Stimulated activated CD4-positive, alpha-beta T cell treated with anti-CD3 and anti-CD28 coated beads, Interleukin-1b, Interleukin-23, amount 100 ng/mL, for 24 hours (primary cell): ENCODE results near the gene HOXD9.

Experiments
- DNase-seq, 4 experiments: peaks; one replicate each; pipeline ENCODE4 v3.0.0-alpha.2; 2020; ENCODE audit warnings: low read depth in 4 of 4, low spot score in 1 of 4

The HOXD9 gene

DNA sequence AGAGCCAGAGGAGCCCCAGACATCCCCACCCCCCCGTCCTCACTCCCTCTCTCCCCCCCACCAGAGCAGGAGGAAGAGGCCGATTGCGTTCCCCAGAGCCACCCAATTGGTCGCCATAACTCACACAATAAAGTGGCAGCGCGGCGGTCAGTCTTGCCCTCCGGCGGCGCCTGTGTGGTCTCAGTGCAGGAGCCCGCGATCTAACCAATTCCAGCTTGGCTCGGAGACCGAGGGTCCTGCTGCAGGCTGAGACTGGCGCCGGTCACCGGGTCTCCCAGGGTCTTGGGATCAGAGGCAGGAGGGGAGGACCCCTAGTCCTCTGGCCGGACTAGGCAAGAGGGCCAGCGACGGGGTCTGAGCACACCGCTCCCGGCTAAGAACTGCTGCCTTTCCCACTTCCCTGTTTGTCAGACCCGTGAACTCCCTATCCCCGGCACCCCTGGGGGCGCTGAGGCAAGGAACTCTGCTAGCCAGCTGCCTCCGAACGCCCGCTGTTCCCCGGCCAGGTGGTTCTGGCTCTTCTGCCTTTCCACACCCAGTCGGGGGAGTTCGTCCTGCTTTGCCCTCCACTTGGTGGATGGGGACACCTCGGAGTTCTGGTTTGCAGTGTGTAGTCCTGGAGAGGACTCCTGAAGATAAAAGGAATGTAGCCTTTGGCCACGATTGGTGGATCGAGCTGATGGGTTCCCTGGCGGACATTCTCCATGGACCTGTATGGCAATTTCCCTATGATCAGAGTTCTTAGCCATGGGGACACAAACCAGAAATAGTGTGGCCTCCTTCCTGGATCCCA lies 24.0 kb upstream of the HOXD9 start:
- DNase-seq, result no peak

DNA sequence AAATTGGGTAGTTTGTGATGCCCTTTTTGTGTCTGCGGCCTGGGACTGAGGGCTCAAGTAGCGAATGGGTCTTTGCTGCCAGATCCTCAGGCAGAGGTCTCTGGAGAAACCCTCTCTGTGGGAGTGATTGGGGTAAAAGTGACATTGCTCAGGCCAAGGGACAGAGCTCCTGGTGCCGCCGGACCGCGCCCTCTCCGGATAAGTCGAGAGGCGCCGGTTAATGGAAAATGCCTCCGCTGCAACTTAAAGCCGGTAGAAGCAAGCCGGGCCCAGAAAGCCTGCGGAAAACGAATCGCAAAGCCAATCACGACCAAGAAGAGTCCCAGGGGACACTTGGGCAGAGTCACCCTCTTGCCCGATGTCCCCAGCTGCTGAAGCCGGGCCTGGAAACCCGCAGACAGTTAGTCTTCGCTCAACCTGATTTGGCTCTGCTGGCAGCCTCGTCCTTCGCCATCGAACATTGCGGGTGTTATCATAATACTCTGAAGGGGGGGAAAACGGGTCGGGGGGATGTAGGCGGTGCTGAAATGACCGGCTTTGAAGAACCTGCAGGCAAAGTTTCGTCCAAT lies 23.3 kb upstream of the HOXD9 start:
- no peak for DNase-seq

DNA sequence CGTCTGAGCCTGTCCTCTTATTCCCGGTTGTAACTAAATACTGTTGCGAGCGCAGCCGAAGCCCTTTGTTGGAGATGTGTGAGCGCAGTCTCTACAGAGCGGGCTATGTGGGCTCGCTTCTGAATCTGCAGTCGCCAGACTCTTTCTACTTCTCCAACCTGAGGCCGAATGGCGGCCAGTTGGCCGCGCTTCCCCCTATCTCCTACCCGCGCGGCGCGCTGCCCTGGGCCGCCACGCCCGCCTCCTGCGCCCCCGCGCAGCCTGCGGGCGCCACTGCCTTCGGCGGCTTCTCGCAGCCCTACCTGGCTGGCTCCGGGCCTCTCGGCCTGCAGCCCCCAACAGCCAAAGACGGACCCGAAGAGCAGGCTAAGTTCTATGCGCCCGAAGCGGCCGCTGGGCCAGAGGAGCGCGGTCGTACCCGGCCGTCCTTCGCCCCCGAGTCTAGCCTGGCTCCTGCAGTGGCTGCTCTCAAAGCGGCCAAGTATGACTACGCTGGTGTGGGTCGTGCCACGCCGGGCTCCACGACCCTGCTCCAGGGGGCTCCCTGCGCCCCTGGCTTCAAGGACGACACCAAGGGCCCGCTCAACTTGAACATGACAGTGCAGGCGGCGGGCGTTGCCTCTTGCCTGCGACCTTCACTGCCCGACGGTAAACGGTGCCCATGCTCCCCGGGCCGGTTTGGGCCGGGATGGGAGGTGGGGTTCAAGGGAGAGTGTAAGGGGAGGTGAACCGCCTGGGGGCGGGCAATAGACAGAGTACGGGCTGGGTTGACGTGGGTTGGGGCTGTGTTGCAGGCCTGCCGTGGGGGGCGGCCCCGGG lies 22.6 kb upstream of the HOXD9 start, which contains the start of gene HOXD12:
Gene HOXD12 (plus strand): TSS at position 68 of the 819 bp plus-strand sequence. CDS start 7 bp downstream, at position 75.
- DNase-seq, result no peak

DNA sequence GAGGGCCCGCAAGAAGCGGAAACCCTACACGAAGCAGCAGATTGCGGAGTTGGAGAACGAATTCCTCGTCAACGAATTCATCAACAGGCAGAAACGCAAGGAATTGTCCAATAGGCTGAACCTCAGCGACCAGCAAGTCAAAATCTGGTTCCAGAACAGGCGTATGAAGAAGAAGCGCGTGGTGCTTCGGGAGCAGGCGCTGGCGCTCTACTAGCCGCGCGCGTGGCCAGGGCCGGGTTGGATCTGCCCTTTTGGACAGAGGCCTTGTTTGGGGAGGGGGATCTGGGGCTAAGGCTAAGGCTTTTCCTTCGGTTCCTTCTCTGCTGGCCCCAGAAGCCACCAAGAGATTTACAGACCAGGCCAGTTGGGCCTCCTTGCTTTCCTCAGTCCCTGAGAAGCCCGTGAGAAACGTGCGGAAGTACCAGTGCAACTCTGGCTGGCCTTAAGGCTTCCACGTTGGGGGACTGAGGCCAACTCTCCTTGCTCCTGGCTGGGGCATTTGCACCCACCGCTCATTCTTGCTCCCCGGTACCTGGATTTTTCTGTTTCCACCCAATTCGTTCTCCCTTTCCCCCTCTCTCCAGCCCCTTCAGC lies 21.9 kb upstream of the HOXD9 start:
- no peak for DNase-seq

DNA sequence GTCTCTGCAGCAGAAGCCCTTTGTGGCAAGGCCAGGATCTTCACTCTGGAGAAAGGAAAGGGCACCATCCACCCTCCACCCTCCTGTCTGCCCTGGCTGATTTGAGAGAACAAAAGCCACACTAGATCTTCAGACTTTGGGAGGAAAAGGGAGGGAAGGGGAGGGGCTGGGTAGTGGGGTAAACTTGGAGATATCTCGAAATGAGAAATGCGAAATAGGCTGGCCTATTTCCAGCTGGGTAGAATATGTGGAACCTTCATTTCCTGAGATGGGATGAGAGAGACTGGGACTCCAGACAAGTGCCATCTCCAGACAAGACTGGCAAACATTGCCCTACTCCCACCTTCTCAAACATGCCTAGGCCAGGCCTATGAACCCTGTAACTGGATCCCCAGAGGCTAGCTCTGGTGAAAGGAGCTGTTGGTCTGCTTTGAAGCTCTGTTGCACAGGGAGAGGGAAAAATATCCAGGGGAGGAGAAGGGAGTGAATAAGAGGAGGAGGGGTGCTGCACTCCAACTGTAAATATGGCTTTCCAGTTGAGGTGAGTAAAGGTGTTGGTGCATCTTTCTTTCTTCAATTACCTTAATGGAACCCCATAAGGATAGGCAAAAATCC lies 21.2 kb upstream of the HOXD9 start:
- DNase-seq, result no peak

DNA sequence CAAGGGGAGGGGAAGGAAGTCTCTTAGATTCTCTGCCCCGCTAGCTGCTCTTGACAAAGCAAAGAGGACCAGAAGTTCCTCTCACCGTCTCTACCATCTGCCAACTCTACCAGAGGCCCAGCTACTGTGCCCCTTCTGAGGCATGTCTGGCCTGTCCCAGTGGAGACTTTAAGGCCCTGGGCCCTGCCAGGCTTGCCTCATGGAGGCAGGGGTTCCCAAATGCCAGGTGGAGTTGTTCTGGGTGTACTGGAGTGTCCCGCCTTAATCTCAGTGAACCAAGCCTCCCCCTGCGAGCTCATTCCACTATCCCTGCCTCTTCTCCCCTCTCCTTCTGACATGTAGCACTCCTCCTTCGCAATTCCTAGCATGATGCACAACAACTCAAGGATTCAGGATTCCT lies 20.7 kb upstream of the HOXD9 start:
- DNase-seq, result no peak

DNA sequence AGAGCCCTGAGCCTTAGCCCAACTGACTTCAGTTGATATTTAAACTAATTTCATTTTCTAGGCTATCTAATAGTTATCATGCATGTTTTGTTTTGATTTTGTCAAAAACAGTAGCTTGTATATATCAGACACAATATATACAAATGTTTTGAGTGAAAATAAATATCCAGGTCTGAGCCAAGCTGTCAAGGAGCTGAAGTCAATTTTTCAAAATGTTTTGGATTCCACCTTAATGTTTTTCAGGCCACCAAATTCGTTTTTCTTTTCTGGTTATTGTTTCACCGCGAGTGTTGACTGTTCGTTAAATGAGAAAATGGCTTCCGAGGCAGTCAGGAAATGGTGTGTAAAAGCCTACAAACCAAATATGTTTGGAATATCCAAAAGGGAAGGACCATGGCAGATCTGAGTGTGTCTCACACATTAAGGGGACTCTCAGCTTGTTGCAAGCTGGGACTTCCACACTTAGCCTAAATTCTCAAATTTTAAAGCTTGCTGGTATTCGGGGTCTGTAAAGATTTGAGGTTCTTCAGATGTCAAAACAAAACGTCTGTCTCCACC lies 20.1 kb upstream of the HOXD9 start:
- DNase-seq, result no peak

DNA sequence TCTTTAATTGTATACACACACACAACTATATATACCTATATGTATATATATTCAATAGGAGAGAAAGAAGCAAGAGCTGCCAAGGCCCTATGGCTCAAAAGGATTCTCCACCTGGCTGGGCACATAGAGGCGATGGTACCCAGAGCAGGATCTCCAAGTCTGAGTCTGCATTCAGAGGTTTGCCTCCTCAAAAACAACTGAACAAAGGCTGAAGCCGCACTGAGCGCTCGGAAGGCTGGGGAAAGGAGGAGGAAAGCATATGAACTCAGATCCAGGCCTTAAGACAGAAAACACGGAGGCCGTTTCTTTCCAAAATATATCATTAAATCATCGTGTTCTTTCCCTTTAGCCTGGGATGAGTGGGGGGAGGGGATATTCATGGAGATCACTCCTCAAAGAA lies 19.3 kb upstream of the HOXD9 start:
- no peak for DNase-seq

DNA sequence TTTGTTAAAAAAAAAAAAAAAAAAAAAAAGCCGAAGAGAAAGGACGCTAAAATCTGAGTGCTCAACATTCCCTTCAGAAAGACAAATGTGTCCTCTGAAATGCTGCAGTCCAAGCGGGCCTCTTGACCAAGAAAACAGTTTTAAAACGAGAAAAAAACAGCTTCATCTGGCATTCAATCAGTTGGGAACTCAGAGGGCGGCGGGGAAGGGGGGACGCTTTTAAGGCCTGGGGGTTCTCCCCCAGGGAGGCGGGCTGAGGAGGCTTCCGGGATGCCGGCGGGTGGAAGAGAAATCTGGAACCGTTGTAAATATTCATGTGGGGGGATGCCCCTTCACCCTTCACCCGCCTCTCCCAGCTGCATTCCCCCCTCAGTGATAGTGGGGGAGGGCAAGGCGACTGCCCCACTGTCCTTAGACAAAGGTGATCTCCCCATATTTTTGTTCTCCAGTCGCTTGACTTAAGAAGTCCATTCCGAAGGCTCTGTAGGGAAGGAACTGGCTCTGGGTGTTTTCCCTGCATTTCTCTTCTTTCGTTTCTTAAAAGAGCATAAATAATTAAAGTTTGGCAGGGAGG lies 18.7 kb upstream of the HOXD9 start:
- DNase-seq, result no peak

DNA sequence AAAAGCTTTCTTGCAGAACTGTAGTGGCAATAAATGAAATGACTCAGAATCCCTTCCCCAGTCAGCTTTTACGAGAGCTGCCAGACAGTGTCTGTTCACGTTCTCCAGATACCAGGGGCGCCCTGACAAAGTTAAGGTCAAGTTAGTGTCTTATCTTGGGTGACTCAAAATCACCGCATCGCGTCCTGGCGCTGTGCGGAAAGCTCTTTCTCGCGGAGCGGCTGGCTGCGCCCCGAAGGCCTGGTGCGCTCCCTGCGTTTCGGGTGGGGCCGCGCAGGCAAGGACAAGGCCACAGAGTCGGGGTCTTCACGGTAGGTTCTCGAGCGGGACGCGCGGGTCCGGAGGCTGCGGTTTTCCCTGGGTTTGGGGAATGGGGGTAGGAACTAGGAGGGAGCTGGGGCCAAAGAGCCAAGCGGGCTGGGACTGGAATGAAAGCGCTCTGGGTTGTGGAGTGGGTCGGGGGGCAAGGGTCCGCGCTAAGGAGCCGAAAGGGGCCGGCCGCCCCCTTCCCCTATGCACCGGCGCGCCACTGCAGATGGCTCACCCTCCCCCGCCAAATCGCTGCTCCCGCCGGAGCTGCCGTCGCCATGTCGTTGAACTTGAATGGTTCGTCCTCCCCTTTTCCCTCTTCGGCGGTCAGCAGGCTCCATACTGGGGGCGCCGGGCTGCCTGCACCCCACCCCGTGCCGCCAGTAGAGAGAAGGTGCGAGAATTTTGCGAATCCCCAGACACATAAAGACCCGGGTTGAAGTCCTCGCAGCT lies 18.0 kb upstream of the HOXD9 start:
- no peak for DNase-seq

DNA sequence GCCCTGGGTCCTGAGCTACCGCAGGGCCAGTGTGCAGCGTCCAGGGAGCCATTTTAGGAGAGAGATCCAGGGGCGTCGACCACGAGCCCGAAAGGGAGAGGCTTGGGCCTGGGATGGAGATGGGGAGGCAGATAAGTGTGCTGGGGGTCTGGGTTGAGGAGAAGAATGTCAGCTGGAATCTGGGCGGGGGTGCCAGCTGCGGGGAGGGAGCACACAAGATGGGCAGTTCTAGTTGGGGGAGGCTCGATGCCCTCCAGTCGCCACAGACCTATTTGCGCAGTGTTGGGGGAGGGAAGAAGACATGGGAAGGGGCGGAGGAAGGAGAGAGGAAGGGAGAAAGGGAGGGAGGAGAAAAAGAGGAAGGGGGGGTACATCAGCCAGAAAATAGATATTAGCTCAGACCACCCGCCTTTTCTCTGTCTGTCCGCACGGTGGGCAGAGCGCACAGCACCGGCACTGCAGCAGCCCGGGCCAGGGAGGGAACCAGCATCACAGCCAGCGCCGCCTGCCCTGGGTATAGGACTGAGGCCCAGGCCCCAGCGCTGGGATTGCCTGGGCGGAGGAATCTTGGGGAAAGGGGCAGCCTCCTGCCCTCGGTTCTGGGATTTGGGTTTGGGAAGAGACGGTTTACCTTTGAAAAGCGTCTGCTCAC lies 17.3 kb upstream of the HOXD9 start:
- DNase-seq, result no peak

DNA sequence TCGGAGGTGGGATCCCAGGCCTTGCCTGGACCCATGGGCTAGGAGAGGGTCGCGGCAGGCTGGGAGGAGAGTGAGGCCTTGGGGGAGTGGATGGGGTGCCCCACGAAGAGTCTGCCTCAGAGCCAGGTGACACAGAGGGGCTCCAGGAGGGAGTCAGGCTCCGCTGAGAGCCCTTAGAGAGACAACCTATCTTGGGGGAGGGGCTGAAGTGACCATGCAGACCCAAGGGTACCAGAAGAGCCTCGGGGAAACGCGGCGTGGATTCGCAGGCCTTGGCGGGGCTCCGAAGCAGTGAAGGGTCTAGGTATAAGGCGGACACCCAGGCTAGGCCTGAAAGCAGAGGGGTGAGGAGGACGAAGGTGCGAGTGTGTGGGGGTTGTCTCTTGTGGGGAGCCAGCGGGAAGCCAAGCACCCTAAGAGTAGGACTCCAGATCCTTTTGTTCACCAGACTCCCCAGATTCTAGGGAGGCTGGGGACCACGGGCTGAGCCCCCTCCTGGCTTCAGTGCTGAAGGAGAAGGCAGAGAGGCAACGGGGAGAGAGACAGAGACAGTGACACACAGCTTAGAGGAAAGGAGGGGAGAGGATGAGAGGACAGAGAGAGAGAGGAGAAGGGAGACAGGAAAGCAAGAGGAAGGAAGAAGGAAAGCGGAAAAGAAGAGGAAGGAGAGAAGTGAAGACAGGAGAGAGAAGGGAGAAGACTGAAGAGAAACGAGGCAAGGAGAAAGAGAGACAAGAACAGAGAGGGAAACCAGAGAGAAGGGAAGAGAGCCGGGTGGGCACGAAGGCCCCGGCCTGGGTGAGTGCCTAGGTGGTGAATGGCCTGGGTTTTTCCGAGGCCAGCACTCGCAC lies 16.6 kb upstream of the HOXD9 start:
- no peak for DNase-seq

DNA sequence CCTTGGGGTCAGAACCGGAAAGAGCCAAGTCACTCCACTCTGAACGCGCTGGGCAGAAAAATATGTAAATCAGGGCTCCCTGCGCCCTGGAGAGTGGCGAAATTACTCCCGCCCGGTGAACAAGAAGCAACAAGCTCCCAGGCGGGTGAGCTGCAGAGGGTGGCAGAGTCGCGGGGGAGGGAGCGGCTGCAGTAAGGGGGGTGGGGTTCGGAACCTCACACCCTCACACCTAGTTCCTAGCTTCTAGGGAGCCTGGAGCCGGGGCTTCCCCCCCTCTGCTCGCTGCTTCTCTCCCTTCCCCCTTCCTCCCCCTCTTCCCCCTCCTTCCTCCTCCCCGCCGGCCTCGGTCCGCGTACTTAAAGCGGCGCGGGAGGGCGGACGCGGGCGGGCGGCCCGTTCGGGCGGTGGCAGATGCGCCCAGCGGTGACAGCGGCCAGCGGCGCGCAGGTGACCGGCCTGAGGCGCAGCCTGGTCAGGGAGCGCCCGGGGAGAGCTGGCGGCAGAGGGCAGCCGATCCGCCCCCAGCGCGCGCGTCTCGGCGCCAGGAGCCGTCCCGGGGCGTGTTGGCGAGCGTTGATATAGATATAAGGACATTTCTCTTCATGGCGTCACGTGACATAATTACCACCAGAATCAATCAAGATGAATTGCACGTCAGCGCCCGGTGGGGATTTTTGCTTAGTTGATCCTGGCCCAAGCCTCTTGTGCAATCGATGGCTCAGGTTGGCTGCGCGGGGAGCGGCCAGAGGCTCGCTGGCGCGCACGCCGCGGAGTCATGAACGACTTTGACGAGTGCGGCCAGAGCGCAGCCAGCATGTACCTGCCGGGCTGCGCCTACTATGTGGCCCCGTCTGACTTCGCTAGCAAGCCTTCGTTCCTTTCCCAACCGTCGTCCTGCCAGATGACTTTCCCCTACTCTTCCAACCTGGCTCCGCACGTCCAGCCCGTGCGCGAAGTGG lies 15.7 kb upstream of the HOXD9 start, which contains the start of gene HOXD11:
Gene HOXD11 (plus strand): TSS at position 700 of the 959 bp plus-strand sequence. CDS start 76 bp downstream, at position 776.
- DNase-seq, result no peak

DNA sequence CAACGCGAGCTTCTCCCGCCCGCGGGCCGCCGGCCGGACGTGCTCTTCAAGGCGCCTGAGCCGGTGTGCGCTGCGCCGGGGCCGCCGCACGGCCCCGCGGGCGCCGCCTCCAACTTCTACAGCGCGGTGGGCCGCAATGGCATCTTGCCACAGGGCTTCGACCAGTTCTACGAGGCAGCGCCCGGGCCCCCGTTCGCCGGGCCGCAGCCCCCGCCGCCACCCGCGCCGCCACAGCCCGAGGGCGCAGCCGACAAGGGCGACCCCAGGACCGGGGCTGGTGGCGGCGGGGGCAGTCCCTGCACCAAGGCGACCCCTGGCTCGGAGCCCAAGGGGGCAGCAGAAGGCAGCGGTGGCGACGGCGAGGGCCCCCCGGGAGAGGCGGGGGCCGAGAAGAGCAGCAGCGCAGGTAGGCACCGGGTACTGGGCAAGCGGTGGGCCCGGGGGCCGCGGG lies 14.8 kb upstream of the HOXD9 start:
- DNase-seq, result no peak

DNA sequence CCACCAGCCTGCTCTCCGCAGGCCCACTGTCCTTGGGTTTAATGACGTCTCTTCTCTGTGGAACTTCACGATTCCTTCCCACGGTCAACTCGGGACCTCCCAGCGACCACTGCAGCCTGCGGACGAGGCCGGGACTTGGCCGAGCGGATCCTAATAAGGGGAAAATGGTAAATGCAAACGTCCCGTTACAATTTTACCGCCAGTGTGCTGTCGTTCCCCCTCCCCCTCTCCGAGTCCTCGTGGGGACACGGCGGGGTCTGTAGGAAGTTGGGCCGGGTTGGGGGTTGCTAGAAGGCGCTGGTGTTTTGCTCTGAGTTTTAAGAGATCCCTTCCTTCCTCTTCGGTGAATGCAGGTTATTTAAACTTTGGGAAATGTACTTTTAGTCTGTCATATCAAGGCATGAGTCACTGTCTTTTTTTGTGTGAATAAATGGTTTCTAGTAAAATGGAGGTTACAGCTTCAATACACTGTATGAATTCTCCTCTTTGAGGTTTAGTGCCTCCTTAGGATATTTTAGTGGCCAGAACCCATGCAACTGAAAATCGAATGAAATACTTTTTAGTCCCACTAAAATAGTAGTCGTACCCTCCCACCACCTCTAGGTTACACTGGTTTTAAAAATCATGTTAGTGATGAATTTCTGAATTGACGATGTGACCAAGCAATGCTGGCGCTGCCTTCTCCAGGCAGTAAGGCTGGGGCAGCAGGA lies 13.2 kb upstream of the HOXD9 start:
- DNase-seq, result no peak

DNA sequence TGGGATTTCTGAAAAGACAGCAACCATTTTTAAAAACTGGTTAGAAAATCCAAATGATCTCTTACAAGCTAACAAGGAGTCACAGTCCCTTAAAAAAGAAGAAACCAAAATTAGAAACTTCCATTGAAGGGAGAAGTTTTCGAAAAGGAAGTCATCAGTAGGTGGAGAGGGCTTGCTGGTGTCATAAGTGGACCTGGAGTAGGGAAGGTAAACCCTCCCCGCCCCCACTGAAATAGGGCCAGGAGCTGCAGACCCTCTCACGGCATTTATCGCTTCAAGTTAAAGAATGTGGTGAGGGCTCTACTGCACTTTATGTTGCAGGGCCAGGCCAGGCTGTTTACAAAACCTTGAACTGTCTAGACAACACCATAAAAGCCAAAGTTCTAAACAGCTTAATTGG lies 12.6 kb upstream of the HOXD9 start:
- DNase-seq, result no peak
